Right atrium auricular region (tissue), 2 donors: Measurements from ENCODE around the gene JUND. TPM values are rescaled to one million over a fixed set of nuclear protein-coding genes. Genes with fewer than 3 reads are reported as not detected.

ENCODE experiments used
- DNase-seq: peaks from one replicate; pipeline ENCODE4 v3.0.0-alpha.2; 2019; ENCODE audit warnings: low spot score
- H3K27ac ChIP-seq, 2 donors: fragments of 200-600 bp; sonication (generic); 1 replicate in 1 of 2; 2 replicates in 1 of 2; pipeline ENCODE4 v1.5.1; 2016 to 2019
- H3K27me3 ChIP-seq, 2 donors: fragments of 200-600 bp; sonication (generic); one replicate each; pipeline versions ENCODE4 v1.5.1 to v1.6.0; 2017 to 2019
- H3K36me3 ChIP-seq: fragments of 200-600 bp; sonication (generic); one replicate; pipeline ENCODE4 v1.5.1; 2016
- H3K4me1 ChIP-seq, 2 donors: fragments of 200-600 bp; sonication (generic); one replicate each; pipeline versions ENCODE4 v1.5.1 to v1.6.0; 2017 to 2019
- H3K4me3 ChIP-seq, 2 donors: fragments of 200-600 bp; sonication (generic); 1 replicate in 1 of 2; 2 replicates in 1 of 2; pipeline ENCODE4 v1.5.1; 2017 to 2019; ENCODE audit warnings: mild to moderate bottlenecking in 1 of 2, moderate library complexity in 1 of 2
- H3K9me3 ChIP-seq, 2 donors: fragments of 200-600 bp; sonication (generic); one replicate each; pipeline ENCODE4 v1.5.1; 2019
- CTCF ChIP-seq, 2 donors: fragments of 200-600 bp; sonication (generic); IDR thresholded peaks; one replicate each; pipeline ENCODE4 v1.5.1; 2019; ENCODE audit warnings: antibody characterized with exemption in 2 of 2
- total RNA-seq, 2 donors: library from RNA; depleted of rRNA; stranded (reverse); fragments of >200 nt; gene quantifications; one replicate each; pipeline ENCODE4 v1.1.0, GENCODE V29; 2016

The JUND gene
- total RNA-seq, 2 donors from 2014 or later, result 240 to 420 TPM

- peaks cover 19% of the 10 kb centered on the region for H3K36me3 ChIP-seq
- DNase-seq, result no peak
These were observed 15.8 kb downstream of the JUND start for GRCh38 chr19:18265582-18265981.

GRCh38 chr19:18264971-18265540 is 16.4 kb downstream of the JUND start:
- H3K27ac ChIP-seq, result no peak overlapping the region
- H3K9me3 ChIP-seq, result no peaks in the 10 kb centered on the region
- H3K27me3 ChIP-seq, result no peaks in the 10 kb centered on the region
- no peak for DNase-seq
- H3K4me3 ChIP-seq, result no peak overlapping the region
- no peaks in the 10 kb centered on the region for H3K4me1 ChIP-seq
- peaks cover 19% of the 10 kb centered on the region for H3K36me3 ChIP-seq
- no peak for TF ChIP-seq CTCF (IDR thresholded peaks at IDR 0.05)

More at GRCh38 chr19:18265582-18265981, 15.8 kb downstream of the JUND start:
- Histone ChIP-seq H3K4me3 (no peak overlapping the region), H3K4me1 (no peaks in the 10 kb centered on the region), H3K27me3 (no peaks in the 10 kb centered on the region), H3K9me3 (no peaks in the 10 kb centered on the region), H3K27ac (no peak overlapping the region)
- no peak for TF ChIP-seq CTCF (IDR thresholded peaks at IDR 0.05)

GRCh38 chr19:18264137-18264854 is 17.1 kb downstream of the JUND start:
- no peak for DNase-seq
- Histone ChIP-seq H3K4me1 (no peaks in the 10 kb centered on the region), H3K36me3 (peaks cover 19% of the 10 kb centered on the region)

GRCh38 chr19:18263324-18264136 is 17.9 kb downstream of the JUND start:
- H3K36me3 ChIP-seq, result peaks cover 19% of the 10 kb centered on the region

More at GRCh38 chr19:18264137-18264854, 17.1 kb downstream of the JUND start:
- Histone ChIP-seq H3K4me3 (no peak overlapping the region), H3K9me3 (no peaks in the 10 kb centered on the region), H3K27me3 (no peaks in the 10 kb centered on the region), H3K27ac (no peak overlapping the region)
- TF ChIP-seq CTCF (IDR thresholded peaks at IDR 0.05), result no peak

GRCh38 chr19:18262917-18263316 is 18.5 kb downstream of the JUND start:
- H3K4me1 ChIP-seq, result no peaks in the 10 kb centered on the region
- no peak overlapping the region for H3K4me3 ChIP-seq
- H3K27ac ChIP-seq, result no peak overlapping the region
- H3K27me3 ChIP-seq, result no peaks in the 10 kb centered on the region
- DNase-seq, result no peak
- TF ChIP-seq CTCF (IDR thresholded peaks at IDR 0.05), result no peak
- H3K9me3 ChIP-seq, result no peaks in the 10 kb centered on the region
- H3K36me3 ChIP-seq, result peaks cover 19% of the 10 kb centered on the region

More at GRCh38 chr19:18263324-18264136, 17.9 kb downstream of the JUND start:
- Histone ChIP-seq H3K27ac (no peak overlapping the region), H3K9me3 (no peaks in the 10 kb centered on the region), H3K4me3 (no peak overlapping the region), H3K4me1 (no peaks in the 10 kb centered on the region), H3K27me3 (no peaks in the 10 kb centered on the region)
- DNase-seq, result no peak
- no peak for TF ChIP-seq CTCF (IDR thresholded peaks at IDR 0.05)
